NCI-H146 (cell line): ENCODE measurements around the gene CDK14.
"Not testable (repeated sequence)": the region's sequence is repeated elsewhere in the genome, so short reads cannot be mapped to it uniquely, and the experiment has no call there.

Experiments used
- DNase-seq: peaks from one replicate; lab custom pipeline; 2025; lab: John Stamatoyannopoulos, UW

Gene CDK14

DNA sequence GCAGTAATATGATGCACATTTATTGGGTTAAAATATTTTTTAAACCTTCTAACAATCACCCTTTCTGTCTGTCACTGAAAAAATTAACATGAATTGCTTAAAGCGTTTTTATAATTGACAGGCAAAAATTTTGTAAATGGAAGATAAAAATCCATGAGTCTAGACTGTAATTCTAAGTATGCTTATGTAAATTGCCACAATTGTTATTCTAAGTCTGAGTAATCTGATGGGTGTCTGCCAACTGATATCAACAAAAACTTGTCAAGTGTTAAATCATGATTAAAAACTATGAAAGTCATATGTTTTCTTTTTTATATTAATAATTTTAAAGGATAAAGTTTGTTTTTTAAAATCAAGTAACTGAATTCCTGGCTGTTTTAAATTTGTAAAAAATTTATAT lies 208.2 kb downstream of the CDK14 start:
- no peak for DNase-seq

DNA sequence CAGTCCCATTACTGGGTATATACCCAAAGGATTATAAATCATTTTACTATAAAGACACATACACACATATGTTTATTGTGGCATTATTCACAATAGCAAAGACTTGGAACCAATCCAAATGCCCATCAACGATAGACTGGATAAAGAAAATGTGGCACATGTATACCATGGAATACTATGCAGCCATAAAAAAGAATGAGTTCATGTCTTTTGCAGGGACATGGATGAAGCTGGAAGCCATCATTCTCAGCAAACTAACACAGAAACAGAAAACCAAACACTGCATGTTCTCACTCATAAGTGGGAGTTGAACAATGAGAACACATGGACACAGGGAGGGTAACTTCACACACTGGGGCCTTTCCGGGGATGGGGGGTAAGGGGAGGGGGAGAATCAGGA lies 219.4 kb downstream of the CDK14 start:
- DNase-seq = not testable (repeated sequence)

- no peak for DNase-seq
These were observed 220.5 kb downstream of the CDK14 start for GRCh38 chr7:90816511-90817142.

GRCh38 chr7:90817151-90817550 lies 221.0 kb downstream of the CDK14 start:
- no peak for DNase-seq

GRCh38 chr7:90817846-90818245 lies 221.7 kb downstream of the CDK14 start:
- DNase-seq = no peak

DNA sequence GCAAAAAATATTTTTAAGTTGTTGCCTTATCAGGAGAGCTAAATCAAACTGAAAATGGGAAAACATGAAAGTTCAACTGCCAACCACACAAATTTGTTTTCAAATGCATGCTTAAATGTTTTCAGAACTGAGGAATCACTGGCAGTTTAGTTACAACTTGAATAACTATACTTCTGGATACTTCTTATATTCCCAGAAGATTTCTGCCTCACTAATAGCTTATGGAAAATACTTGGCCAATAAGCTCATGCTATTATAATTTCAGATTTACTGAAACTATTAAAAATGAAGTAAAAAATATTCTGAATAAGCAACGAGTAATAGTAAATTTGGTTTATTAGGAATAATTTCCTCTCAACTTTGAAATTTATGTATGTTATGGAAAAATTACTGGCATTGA lies 222.2 kb downstream of the CDK14 start:
- no peak for DNase-seq

DNA sequence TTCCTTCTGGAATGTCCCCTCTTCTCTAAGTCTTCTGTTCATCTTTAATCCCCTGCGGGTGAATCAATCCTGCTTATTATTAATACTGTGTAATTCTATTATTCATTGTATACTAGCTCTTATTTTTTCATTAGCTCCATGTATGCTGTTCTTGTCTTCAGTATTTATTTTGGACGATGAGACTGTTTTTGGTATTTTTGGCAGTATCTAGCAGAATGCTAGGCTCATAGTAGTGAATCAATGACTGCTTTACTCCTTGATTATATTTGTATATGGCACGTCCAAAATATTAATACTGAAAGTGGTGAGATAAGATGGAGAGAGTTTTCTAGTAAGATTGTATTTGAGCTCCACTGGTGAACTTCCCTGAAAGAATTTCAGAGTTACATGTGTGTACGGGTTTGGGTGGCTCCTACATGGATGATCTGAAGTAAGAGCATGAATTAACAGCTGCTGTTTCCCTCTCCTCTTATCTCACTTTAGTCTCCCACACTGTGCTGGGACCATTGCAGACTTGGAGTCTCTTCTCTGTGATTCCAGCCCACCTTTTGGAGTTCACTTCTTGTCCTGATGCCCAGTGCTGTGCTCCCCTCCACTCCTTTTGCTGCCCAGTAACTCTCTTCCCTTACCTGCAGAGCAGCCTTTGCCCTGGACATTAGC lies 226.0 kb downstream of the CDK14 start:
- DNase-seq = no peak

DNA sequence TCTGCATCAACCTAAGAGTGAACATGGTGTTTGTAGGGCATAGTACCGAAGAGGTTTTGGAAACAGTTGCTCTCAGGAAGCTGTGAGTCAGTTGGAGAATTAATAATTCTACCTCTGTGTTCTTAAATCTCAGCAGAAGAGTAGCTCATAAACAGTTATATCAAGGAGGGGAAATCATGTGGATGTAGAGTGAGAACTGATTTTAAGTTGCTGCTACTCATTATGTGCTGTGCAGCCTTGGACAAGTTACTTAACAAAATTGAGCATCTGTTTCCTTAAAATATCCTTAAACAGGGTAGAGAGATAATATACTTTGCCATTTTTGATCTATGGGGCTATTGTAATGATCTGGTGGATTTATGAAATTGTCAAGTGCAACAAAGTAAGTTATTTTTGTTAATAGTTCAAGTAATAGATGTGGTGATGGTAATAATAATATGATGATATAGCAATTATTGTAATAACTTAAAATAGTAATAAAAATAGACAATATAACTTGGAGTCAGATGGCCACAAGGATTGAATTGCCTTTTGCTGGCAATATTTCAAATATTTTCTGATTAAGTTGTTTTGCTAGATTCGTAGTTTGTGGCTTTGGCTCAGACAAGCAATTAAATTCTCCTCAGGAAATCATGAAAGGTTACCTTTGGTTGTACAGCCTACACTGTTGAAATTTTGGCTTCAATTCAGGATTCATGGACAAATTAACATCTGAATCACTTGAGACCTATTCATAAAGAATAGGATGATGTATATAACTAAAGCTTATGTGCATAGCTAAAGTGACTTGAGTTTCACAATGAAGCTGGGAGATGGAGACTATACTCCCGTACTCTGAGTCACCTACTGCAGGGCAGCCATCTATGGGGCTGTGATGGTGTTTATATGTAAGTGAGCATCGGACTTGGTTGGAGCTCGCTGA lies 228.5 kb downstream of the CDK14 start:
- DNase-seq = no peak

- DNase-seq = no peak
These were observed 229.7 kb downstream of the CDK14 start for GRCh38 chr7:90825779-90826178.

GRCh38 chr7:90828601-90829000 lies 232.5 kb downstream of the CDK14 start:
- DNase-seq = no peak

- no peak for DNase-seq
These were observed 234.2 kb downstream of the CDK14 start for GRCh38 chr7:90830308-90830707.

DNA sequence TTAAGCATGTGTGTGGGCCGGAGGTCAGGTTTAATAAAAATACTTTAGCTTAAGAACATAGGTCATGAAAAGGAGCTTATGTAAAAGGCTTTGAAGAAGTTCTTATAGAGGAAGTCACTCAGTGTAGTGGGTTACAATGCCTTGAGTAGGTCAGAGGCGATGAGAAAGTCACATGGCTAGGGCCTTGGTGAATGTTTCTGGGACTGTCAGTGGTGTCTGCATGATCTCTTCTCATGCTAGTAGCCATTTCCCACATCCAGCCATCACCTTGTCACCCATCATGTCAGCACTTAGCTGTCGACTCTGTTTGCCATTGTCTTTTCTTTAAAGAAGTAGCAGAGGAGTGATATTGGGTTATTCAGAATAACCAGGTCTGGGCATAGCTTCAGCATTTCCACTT lies 236.6 kb downstream of the CDK14 start:
- DNase-seq = no peak

DNA sequence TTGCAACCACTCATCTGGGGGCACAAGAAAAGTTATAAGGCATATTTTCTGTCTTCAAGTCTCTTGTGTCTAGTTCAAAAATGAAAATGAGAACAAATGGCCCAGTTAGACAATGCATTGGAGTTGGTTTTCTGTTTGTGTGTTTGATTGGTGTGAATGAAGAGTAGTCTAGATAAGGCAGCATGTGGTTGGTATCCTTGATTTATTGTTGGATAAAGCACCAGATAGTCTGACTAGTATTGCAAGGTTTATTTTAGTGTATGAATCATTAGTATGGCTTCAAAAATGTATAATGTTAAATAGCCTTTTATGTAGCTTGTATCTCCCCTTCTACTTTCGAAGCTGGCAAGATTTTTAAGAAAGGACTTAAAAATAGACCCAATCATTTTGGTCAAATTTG lies 237.3 kb downstream of the CDK14 start:
- no peak for DNase-seq

DNA sequence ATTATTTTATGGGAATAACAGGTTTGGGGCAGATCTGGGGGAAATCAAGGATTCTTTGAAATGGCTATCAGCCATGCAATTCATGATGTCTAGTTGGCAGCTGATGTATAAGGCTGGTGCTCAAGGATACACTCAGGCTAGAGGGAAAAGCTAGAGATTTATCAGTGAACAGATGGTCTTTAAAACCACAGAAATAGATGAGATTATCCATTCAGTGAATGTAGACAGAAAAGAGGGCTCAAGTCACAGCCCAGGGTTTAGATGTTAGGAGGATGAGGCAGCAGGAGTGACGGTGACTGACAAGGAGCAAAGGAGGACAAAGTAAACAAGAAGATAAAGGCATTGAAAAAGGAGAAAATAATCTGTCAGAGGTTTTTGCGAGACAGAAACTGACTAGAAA lies 238.7 kb downstream of the CDK14 start:
- DNase-seq = no peak

DNA sequence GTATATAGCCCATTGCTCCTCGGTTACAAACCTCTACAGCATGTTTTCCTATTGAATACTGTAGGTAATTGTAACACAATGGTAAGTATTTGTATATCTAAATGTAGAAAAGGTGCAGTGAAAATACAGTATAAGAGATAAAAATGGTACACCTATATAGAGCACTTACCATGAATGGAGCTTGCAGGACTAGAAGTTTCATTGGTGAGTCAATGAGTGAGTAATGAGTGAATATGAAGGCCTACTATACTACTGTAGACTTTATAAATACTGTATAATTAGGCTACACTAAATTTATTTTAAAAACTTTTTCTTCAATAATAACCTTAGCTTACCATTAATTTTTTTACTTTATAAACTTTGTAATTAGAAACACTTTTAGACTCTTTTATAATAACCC lies 239.7 kb downstream of the CDK14 start:
- DNase-seq = no peak

DNA sequence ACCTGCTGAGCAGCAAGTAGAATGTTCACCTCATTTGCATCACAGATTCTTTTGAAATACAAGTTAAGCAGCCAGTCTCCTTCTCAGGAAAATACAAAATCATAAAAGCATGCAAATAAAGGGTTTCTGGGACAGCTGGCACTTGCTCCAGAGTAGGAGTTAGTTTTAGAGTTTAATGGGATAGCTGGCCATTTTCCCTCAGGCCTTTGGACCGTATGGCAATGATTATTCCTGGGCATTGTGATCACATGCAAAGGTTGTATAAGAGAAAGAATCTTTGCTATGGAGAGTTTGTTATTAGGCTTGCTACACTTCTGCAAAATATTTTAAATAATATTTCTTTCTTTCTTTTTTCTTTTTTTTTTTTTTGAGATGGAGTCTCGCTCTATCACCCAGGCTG lies 240.8 kb downstream of the CDK14 start:
- DNase-seq = no peak

DNA sequence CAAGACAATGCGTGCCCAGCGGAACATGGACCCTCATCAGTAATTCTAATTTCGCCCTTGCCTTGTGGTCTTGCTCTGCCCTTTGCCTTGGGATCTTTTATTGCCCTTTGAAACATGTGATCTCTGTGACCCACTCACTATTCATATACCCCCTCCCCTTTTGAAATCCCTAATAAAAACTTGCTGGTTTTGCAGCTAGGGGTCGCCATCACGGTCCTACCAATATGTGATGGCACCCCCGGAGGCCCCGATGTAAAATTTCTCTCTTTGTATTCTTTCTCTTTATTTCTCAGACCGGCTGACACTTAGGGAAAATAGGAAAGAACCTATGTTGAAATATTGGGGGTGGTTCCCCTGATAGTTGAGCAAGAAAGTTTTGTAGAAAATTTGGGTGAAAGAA lies 242.7 kb downstream of the CDK14 start:
- DNase-seq = no peak

DNA sequence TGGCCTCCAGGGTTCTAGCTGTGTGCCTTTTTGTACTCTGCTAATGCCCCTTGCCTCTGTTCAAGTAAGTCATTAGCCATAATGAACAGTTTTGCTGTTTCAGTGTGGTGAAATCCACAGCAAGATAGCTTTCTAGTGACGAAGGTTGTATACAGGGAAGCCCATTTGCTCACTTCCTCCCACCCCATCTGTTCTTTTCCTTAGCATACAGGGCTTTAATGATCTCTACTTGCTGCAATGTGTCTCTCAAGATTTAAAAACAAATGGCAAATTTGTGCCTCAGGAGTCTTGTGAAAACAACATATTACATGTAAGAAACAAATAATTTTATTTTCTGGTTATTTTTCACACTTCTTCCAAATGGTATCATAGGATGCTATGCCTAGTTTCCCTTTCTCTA lies 243.2 kb downstream of the CDK14 start:
- DNase-seq = no peak

- DNase-seq = no peak
These were observed 243.7 kb downstream of the CDK14 start for GRCh38 chr7:90839727-90840291.

DNA sequence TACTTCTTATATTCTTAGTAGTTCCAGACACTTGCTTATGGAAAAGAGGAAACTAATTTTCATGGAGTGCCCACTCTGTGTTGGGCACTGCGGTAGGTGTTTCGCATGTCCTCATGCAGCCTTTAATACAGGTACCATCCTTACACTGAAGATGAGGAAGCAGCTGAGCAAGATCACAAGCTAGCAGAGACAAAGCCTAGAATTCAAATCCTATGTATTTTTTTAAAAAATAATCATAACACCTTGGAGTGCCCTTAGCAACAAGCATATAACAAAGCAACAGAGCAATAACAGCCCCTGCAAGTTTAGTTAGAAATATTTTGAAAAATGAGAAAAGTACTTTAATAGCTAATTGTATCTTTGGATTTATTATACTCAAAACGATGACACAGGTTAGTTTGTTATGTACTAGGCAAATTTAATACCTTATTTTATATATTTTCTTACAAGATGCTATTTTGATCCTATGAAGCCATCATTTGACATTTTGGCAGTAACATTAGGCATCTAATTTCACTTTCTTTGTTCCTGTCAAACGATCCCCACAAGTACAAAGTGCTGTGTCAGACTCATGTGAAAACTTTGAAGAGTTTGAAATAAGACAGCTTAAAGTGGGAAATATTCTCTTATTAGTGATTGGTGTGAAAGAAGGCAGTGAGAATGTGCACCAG lies 245.8 kb downstream of the CDK14 start:
- no peak for DNase-seq

- no peak for DNase-seq
These were observed 246.3 kb downstream of the CDK14 start for GRCh38 chr7:90842430-90842788.

GRCh38 chr7:90843472-90843871 lies 247.4 kb downstream of the CDK14 start:
- no peak for DNase-seq
